ENCODE data around the gene NR3C2. TPM values are rescaled to one million over a fixed set of nuclear protein-coding genes. Genes with fewer than 3 reads are reported as not detected.
"Not testable (repeated sequence)": the region's sequence is repeated elsewhere in the genome, so short reads cannot be mapped to it uniquely, and the experiment has no call there.

Gene NR3C2
- total RNA-seq, 4 donors from 2014 or later: 13.1 to 24.1 (median 14.6) TPM

DNA sequence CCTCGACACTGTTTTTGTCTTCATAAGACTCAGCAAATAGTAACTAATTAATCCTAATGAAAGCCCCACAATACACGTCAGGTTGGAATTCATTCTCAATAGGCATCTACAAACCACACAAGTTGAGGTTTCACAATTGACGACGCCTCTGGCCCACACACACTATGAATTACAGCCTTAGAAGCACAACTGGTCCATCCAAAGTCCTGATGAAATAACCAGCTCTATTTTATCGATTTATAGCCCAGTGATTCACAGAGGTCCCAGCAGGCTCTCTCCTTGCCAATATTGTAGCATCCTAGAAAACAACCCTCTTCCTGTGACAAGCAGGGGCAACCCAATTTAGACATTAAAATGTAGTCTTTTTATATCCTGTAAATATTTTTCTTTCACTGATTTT, 112.1 kb downstream of the NR3C2 start:
- H3K9me3 ChIP-seq: no peaks in the 10 kb centered on the region
- DNase-seq (ENCODE audit: low spot score in 2 of 2): peak in 1 of 2 donors; percentile 8
- no peaks in the 10 kb centered on the region for H3K36me3 ChIP-seq
- TF ChIP-seq, protein P1, sequence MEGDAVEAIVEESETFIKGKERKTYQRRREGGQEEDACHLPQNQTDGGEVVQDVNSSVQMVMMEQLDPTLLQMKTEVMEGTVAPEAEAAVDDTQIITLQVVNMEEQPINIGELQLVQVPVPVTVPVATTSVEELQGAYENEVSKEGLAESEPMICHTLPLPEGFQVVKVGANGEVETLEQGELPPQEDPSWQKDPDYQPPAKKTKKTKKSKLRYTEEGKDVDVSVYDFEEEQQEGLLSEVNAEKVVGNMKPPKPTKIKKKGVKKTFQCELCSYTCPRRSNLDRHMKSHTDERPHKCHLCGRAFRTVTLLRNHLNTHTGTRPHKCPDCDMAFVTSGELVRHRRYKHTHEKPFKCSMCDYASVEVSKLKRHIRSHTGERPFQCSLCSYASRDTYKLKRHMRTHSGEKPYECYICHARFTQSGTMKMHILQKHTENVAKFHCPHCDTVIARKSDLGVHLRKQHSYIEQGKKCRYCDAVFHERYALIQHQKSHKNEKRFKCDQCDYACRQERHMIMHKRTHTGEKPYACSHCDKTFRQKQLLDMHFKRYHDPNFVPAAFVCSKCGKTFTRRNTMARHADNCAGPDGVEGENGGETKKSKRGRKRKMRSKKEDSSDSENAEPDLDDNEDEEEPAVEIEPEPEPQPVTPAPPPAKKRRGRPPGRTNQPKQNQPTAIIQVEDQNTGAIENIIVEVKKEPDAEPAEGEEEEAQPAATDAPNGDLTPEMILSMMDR (IDR thresholded peaks at IDR 0.05): no peak
- TF ChIP-seq EP300 (IDR thresholded peaks at IDR 0.05) (no peak), POLR2A (IDR thresholded peaks at IDR 0.05) (no peak)
- 74 to 79% methylated on average over 5 of the region's 5 CpGs for WGBS, 2 donors
- H3K4me1 ChIP-seq: peaks cover 0 to 6% (median 0%) of the 10 kb centered on the region in 4 donors
- H3K27ac ChIP-seq: no peak overlapping the region
- H3K4me3 ChIP-seq: no peak overlapping the region
- no peaks in the 10 kb centered on the region for H3K27me3 ChIP-seq

- Histone ChIP-seq H3K4me3 (no peak overlapping the region), H3K27ac (no peak overlapping the region), H3K27me3 (no peaks in the 10 kb centered on the region), H3K36me3 (no peaks in the 10 kb centered on the region), H3K9me3 (no peaks in the 10 kb centered on the region), H3K4me1 (peaks cover 0 to 6% (median 0%) of the 10 kb centered on the region in 4 donors)
- TF ChIP-seq, protein P1 (IDR thresholded peaks at IDR 0.05): no peak
- TF ChIP-seq EP300 (IDR thresholded peaks at IDR 0.05) (no peak), POLR2A (IDR thresholded peaks at IDR 0.05) (no peak)
- no peak for DNase-seq (ENCODE audit: low spot score in 2 of 2)
- WGBS, 2 donors: 93 to 96% methylated on average over 5 of the region's 5 CpGs
These were observed 112.5 kb downstream of the NR3C2 start for GRCh38 chr4:148329751-148330150.

GRCh38 chr4:148327683-148328082, 114.5 kb downstream of the NR3C2 start:
- Histone ChIP-seq H3K9me3 (no peaks in the 10 kb centered on the region), H3K36me3 (no peaks in the 10 kb centered on the region), H3K4me1 (peaks cover 0 to 6% (median 0%) of the 10 kb centered on the region in 4 donors), H3K27ac (no peak overlapping the region), H3K27me3 (no peaks in the 10 kb centered on the region), H3K4me3 (no peak overlapping the region)
- TF ChIP-seq, protein P1 (IDR thresholded peaks at IDR 0.05): no peak
- TF ChIP-seq EP300 (IDR thresholded peaks at IDR 0.05) (no peak), POLR2A (IDR thresholded peaks at IDR 0.05) (no peak)
- 96 to 100% methylated on average over 1 of the region's 1 CpG for WGBS, 2 donors
- DNase-seq (ENCODE audit: low spot score in 2 of 2): no peak

DNA sequence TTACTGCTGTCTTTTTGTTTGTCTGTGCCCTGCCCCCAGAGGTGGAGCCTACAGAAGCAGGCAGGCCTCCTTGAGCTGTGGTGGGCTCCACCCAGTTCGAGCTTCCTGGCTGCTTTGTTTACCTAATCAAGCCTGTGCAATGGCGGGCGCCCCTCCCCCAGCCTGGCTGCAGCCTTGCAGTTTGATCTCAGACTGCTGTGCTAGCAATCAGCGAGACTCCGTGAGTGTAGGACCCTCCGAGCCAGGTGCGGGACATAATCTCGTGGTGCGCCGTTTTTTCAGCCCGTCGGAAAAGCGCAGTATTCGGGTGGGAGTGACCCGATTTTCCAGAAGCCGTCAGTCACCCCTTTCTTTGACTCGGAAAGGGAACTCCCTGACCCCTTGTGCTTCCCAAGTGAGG, 118.9 kb downstream of the NR3C2 start:
- WGBS, 2 donors: 94 to 96% methylated on average over 7 to 12 of the region's 17 CpGs
- not testable (repeated sequence) for H3K27me3 ChIP-seq; H3K4me3 ChIP-seq; H3K27ac ChIP-seq; H3K9me3 ChIP-seq; H3K36me3 ChIP-seq; H3K4me1 ChIP-seq; DNase-seq (ENCODE audit: low spot score in 2 of 2)

DNA sequence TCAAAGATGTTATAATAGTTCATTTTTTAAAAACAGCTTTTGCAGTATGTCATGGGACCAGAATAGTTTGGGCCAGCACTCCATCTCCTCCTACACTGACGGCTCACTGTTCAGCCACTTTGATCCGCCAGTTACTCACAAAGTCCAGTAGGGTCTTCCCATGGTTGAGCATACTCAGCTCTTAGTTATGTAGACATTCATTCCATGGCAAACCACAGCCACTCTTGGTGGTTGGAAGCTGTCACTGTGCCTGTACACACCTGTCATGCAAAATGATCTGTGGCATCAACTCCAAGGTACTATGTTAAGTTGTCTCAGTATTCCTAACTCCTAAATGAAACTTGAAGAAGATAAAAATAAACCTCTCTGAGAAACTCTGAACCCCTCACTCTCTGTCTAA, 127.2 kb downstream of the NR3C2 start:
- WGBS, 2 donors: 93 to 94% methylated on average over 2 of the region's 2 CpGs
- TF ChIP-seq, protein P1 (IDR thresholded peaks at IDR 0.05): no peak
- no peak for TF ChIP-seq POLR2A (IDR thresholded peaks at IDR 0.05)
- no peak for TF ChIP-seq EP300 (IDR thresholded peaks at IDR 0.05)
- H3K27me3 ChIP-seq: no peaks in the 10 kb centered on the region
- H3K4me3 ChIP-seq: no peak overlapping the region
- no peaks in the 10 kb centered on the region for H3K36me3 ChIP-seq
- DNase-seq (ENCODE audit: low spot score in 2 of 2): no peak
- no peak overlapping the region for H3K27ac ChIP-seq
- H3K4me1 ChIP-seq: peaks cover 0 to 14% (median 0%) of the 10 kb centered on the region in 4 donors
- peaks cover 0 to 3% (median 0%) of the 10 kb centered on the region in 4 donors for H3K9me3 ChIP-seq

DNA sequence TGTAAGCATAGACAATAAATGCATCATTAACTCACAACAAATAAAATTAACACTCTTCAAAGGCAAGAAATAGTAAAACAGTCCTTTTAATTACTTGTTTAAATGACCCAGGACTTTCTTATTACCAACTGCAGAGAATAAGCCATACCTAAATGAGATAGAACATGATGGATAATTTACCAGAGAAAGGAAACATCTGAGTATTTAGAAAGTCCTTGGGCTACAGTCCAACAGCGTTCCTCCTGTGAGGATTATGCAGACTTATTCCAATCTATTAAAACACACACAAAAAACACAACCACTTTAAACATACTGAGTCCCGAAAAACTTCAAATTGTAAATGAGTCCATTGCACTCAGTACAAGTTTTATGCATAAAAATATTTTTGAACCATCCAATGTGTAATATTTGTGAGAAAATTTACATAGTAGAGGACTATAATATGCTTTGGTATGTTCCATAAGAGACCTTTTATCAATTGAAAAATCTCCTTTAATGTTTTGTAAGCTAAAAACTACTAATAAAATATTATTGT, 129.2 kb downstream of the NR3C2 start:
- peaks cover 0 to 14% (median 0%) of the 10 kb centered on the region in 4 donors for H3K4me1 ChIP-seq
- no peaks in the 10 kb centered on the region for H3K27me3 ChIP-seq
- no peak for TF ChIP-seq EP300 (IDR thresholded peaks at IDR 0.05)
- no peak for TF ChIP-seq POLR2A (IDR thresholded peaks at IDR 0.05)
- TF ChIP-seq, protein P1 (IDR thresholded peaks at IDR 0.05): no peak
- H3K9me3 ChIP-seq: no peaks in the 10 kb centered on the region
- 46 to 57% methylated on average over 2 of the region's 2 CpGs for WGBS, 2 donors
- no peaks in the 10 kb centered on the region for H3K36me3 ChIP-seq
- no peak for DNase-seq (ENCODE audit: low spot score in 2 of 2)
- no peak overlapping the region for H3K27ac ChIP-seq
- H3K4me3 ChIP-seq: no peak overlapping the region

Data from tibial nerve (tissue), 4 donors.